Tibial artery (tissue), 4 donors: Measurements from ENCODE around the gene MAS1L.

Experiments used
- DNase-seq, 2 donors: peaks; one replicate each; pipeline ENCODE4 v3.0.0-alpha.2; 2019
- H3K27ac ChIP-seq, 2 donors: fragments of 200-600 bp; sonication (generic) in 1 of 2; 1 replicate in 1 of 2; 2 replicates in 1 of 2; pipeline ENCODE4 v1.5.1; 2018 to 2019; ENCODE audit warnings: mild to moderate bottlenecking in 1 of 2
- H3K27me3 ChIP-seq, 2 donors: fragments of 200-600 bp; sonication (generic) in 1 of 2; one replicate each; pipeline versions ENCODE4 v1.5.1 to v1.6.0; 2016 to 2019
- H3K36me3 ChIP-seq, 3 donors: fragments of 200-600 bp; sonication (generic) in 2 of 3; one replicate each; pipeline ENCODE4 v1.5.1; 2016 to 2019; ENCODE audit warnings: mild to moderate bottlenecking in 2 of 3
- H3K4me1 ChIP-seq, 4 donors: fragments of 200-600 bp; sonication (generic) in 2 of 4; 1 replicate in 3 of 4; 2 replicates in 1 of 4; pipeline ENCODE4 v1.5.1; 2016 to 2019
- H3K4me3 ChIP-seq, 2 donors: fragments of 200-600 bp; sonication (generic) in 1 of 2; 1 replicate in 1 of 2; 2 replicates in 1 of 2; pipeline ENCODE4 v1.5.1; 2018 to 2019; ENCODE audit warnings: mild to moderate bottlenecking in 2 of 2
- H3K9me3 ChIP-seq, 3 donors: fragments of 200-600 bp; sonication (generic) in 1 of 3; one replicate each; pipeline ENCODE4 v1.5.1; 2016 to 2019
- CTCF ChIP-seq, 2 experiments: fragments of 200-600 bp in 1 of 2; fragments of 450-650 bp in 1 of 2; IDR thresholded peaks; one replicate each; pipeline ENCODE4 v1.5.1; 2017 to 2019; ENCODE audit warnings: antibody characterized with exemption in 2 of 2, mild to moderate bottlenecking in 1 of 2, moderate library complexity in 1 of 2
- intact Hi-C: fragments of 100-400 bp; cut with DNase I; formaldehyde crosslinking; loops from one replicate; pipeline ENCODE4 v1.15.0; 2023; ENCODE audit warnings: low total_unique reads

The MAS1L gene

GRCh38 chr6:29490055-29490454 lies 2.3 kb upstream of the MAS1L start:
- Histone ChIP-seq H3K27ac (no peak overlapping the region), H3K27me3 (no peaks in the 10 kb centered on the region), H3K4me1 (no peaks in the 10 kb centered on the region), H3K36me3 (no peaks in the 10 kb centered on the region), H3K4me3 (no peak overlapping the region), H3K9me3 (no peaks in the 10 kb centered on the region)
- TF ChIP-seq CTCF (IDR thresholded peaks at IDR 0.05), result no peak
- DNase-seq, result no peak
- intact Hi-C loops, result no loop called here

- DNase-seq, result no peak
- no peak for TF ChIP-seq CTCF (IDR thresholded peaks at IDR 0.05)
- H3K27me3 ChIP-seq, result no peaks in the 10 kb centered on the region
- intact Hi-C loops, result no loop called here
- no peak overlapping the region for H3K27ac ChIP-seq
- no peak overlapping the region for H3K4me3 ChIP-seq
- no peaks in the 10 kb centered on the region for H3K36me3 ChIP-seq
- H3K9me3 ChIP-seq, result no peaks in the 10 kb centered on the region
- H3K4me1 ChIP-seq, result no peaks in the 10 kb centered on the region
Observed at GRCh38 chr6:29489286-29489685, 1.5 kb upstream of the MAS1L start.

GRCh38 chr6:29488874-29489273 lies 1.1 kb upstream of the MAS1L start:
- Histone ChIP-seq H3K4me1 (no peaks in the 10 kb centered on the region), H3K36me3 (no peaks in the 10 kb centered on the region), H3K27ac (no peak overlapping the region), H3K4me3 (no peak overlapping the region), H3K9me3 (no peaks in the 10 kb centered on the region), H3K27me3 (no peaks in the 10 kb centered on the region)
- DNase-seq, result no peak
- intact Hi-C loops, result no loop called here
- no peak for TF ChIP-seq CTCF (IDR thresholded peaks at IDR 0.05)

- no peak overlapping the region for H3K27ac ChIP-seq
- no peak overlapping the region for H3K4me3 ChIP-seq
- no peaks in the 10 kb centered on the region for H3K27me3 ChIP-seq
- H3K9me3 ChIP-seq, result no peaks in the 10 kb centered on the region
- TF ChIP-seq CTCF (IDR thresholded peaks at IDR 0.05), result no peak
- intact Hi-C loops, result no loop called here
- no peaks in the 10 kb centered on the region for H3K36me3 ChIP-seq
- no peak for DNase-seq
- no peaks in the 10 kb centered on the region for H3K4me1 ChIP-seq
Observed at GRCh38 chr6:29487131-29487530, 625 bp downstream of the MAS1L start.

GRCh38 chr6:29486577-29486976 lies 1.2 kb downstream of the MAS1L start:
- Histone ChIP-seq H3K9me3 (no peaks in the 10 kb centered on the region), H3K27ac (no peak overlapping the region), H3K4me1 (no peaks in the 10 kb centered on the region), H3K4me3 (no peak overlapping the region), H3K36me3 (no peaks in the 10 kb centered on the region), H3K27me3 (no peaks in the 10 kb centered on the region)
- DNase-seq, result no peak
- TF ChIP-seq CTCF (IDR thresholded peaks at IDR 0.05), result no peak
- intact Hi-C loops, result no loop called here

GRCh38 chr6:29483735-29484134 lies 4.0 kb downstream of the MAS1L start:
- H3K4me1 ChIP-seq, result no peaks in the 10 kb centered on the region
- no peaks in the 10 kb centered on the region for H3K27me3 ChIP-seq
- H3K9me3 ChIP-seq, result no peaks in the 10 kb centered on the region
- no peak overlapping the region for H3K27ac ChIP-seq
- no peaks in the 10 kb centered on the region for H3K36me3 ChIP-seq
- intact Hi-C loops, result no loop called here
- no peak overlapping the region for H3K4me3 ChIP-seq
- no peak for DNase-seq
- no peak for TF ChIP-seq CTCF (IDR thresholded peaks at IDR 0.05)
